Muscle of leg (tissue), 11 donors: ENCODE measurements around the gene NRDE2. TPM values are rescaled to one million over a fixed set of nuclear protein-coding genes. Genes with fewer than 3 reads are reported as not detected.
A peak's percentile ranks its signal among the peaks of the same experiment; 100 is the strongest.

Experiments
- DNase-seq: peaks from one replicate; pipeline ENCODE4 v3.0.0; 2013
- H3K27ac ChIP-seq: one replicate; pipeline ENCODE4 v1.5.1; 2013; ENCODE audit warnings: mild to moderate bottlenecking, low read length, control low read depth
- H3K27me3 ChIP-seq: one replicate; pipeline ENCODE4 v1.6.1; 2013; ENCODE audit warnings: low read length; ENCODE audit not compliant: control insufficient read depth, insufficient read depth
- H3K36me3 ChIP-seq: one replicate; pipeline ENCODE4 v1.6.1; 2013; ENCODE audit warnings: low read length; ENCODE audit not compliant: control insufficient read depth, insufficient read depth
- H3K4me1 ChIP-seq: one replicate; pipeline ENCODE4 v1.6.1; 2013; ENCODE audit warnings: low read length; ENCODE audit not compliant: control insufficient read depth, insufficient read depth
- H3K4me3 ChIP-seq: one replicate; pipeline ENCODE4 v1.5.1; 2013; ENCODE audit warnings: low read length, control low read depth
- H3K9me3 ChIP-seq: replicated peaks from 2 replicates; pipeline ENCODE4 v1.6.1; 2013; ENCODE audit warnings: low read depth, low read length; ENCODE audit not compliant: control insufficient read depth
- WGBS: methylation state at CpG from one replicate; pipeline ENCODE4 v1.1.5; 2013; ENCODE audit warnings: missing lambda C conversion rate; ENCODE audit not compliant: insufficient coverage; 5-methylcytosine and 5-hydroxymethylcytosine counted together
- polyA plus RNA-seq, 8 donors: library from polyadenylated mRNA; unstranded; fragments of 120-200 nt; gene quantifications; one replicate each; pipeline versions ENCODE4 v1.2.1 to v1.2.3, GENCODE V29; 2013; ENCODE audit warnings: inconsistent platforms in 1 of 8, low replicate concordance in 1 of 8; ENCODE audit not compliant: insufficient read length in 8 of 8, insufficient read depth in 1 of 8
- total RNA-seq: library from RNA; stranded (reverse); fragments of 120-200 nt; gene quantifications from one replicate; pipeline ENCODE4 v1.2.4, GENCODE V29; 2013

NRDE2 gene
- total and polyA plus RNA-seq, 9 donors = 7.5 to 10.9 (median 8.8) TPM

- Histone ChIP-seq H3K27ac (no peak overlapping the region), H3K9me3 (no peaks in the 10 kb centered on the region), H3K27me3 (no peaks in the 10 kb centered on the region), H3K36me3 (peaks cover 60% of the 10 kb centered on the region), H3K4me1 (peaks cover 19% of the 10 kb centered on the region), H3K4me3 (no peak overlapping the region)
- 68% methylated on average over 13 of the region's 14 CpGs for WGBS
- no peak for DNase-seq
Measured at GRCh38 chr14:90287791-90288190, 44.0 kb downstream of the NRDE2 start.

- Histone ChIP-seq H3K9me3 (no peaks in the 10 kb centered on the region), H3K36me3 (peaks cover 70% of the 10 kb centered on the region), H3K4me3 (no peak overlapping the region), H3K27me3 (no peaks in the 10 kb centered on the region), H3K27ac (no peak overlapping the region), H3K4me1 (no peaks in the 10 kb centered on the region)
- DNase-seq = no peak
Measured at GRCh38 chr14:90281756-90282155, 50.0 kb downstream of the NRDE2 start.

GRCh38 chr14:90281261-90281660 is 50.5 kb downstream of the NRDE2 start:
- no peak overlapping the region for H3K27ac ChIP-seq
- 81% methylated on average over 5 of the region's 8 CpGs for WGBS
- peaks cover 71% of the 10 kb centered on the region for H3K36me3 ChIP-seq
- no peaks in the 10 kb centered on the region for H3K27me3 ChIP-seq
- H3K9me3 ChIP-seq = no peaks in the 10 kb centered on the region
- H3K4me1 ChIP-seq = no peaks in the 10 kb centered on the region
- no peak for DNase-seq
- no peak overlapping the region for H3K4me3 ChIP-seq

DNA sequence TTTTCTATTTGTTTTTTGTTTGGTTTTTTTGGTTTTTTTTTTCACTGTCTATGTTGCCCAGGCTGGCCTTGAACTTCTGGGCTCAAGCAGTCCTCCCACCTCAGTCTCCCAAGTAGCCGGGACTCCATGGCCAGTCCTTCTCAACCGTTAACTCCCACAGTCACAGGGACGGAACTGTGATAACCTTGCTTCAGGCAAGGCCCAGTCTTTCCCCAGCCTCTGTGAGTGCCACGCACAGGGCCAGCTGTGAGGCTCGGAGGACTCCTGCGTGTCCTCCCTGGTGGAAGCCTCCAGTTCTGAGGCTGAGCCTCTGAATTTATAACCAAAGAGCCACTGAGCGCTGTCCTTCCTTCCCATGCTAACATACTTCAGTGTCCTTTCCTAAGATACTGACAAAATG is 51.6 kb downstream of the NRDE2 start:
- no peaks in the 10 kb centered on the region for H3K4me1 ChIP-seq
- H3K27me3 ChIP-seq = no peaks in the 10 kb centered on the region
- no peaks in the 10 kb centered on the region for H3K9me3 ChIP-seq
- 93% methylated on average over 7 of the region's 7 CpGs for WGBS
- H3K27ac ChIP-seq = no peak overlapping the region
- peaks cover 68% of the 10 kb centered on the region for H3K36me3 ChIP-seq
- DNase-seq = no peak
- no peak overlapping the region for H3K4me3 ChIP-seq

- 87% methylated on average over 31 of the region's 35 CpGs for WGBS
- Histone ChIP-seq H3K36me3 (peaks cover 77% of the 10 kb centered on the region), H3K27me3 (no peaks in the 10 kb centered on the region), H3K27ac (no peak overlapping the region), H3K4me3 (no peak overlapping the region), H3K9me3 (no peaks in the 10 kb centered on the region), H3K4me1 (no peaks in the 10 kb centered on the region)
- no peak for DNase-seq
Measured at GRCh38 chr14:90278199-90279175, 53.3 kb downstream of the NRDE2 start.

DNA sequence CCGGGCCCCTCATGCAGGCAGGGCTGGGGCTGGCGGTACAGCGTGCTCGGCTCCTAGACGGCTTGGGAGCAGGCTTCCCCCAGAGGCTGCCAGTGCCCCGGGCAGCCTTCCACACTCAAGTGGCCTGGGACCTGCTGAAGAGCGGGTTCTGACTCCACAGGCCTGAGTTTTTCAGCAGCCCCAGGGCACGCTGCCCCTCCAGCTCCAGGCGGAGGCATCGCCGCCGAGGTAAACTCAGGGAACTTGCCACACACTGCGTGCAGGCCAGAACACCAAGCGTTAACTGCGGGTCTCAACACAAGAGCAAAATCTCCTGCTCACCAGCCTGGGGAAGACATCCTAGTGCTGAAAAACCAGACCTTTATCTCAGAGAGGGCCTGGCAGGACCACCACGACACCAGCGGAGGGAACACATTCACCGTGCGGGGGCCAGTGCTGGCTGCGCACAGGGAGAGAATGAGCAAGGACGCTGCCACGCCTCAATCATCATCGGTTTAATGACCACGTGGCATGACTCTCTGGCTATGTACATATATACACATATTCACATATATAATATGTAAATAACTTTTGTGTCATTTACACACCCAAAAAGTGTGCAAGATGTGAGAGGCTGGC is 54.1 kb downstream of the NRDE2 start:
- no peak for DNase-seq
- Histone ChIP-seq H3K9me3 (no peaks in the 10 kb centered on the region), H3K4me1 (no peaks in the 10 kb centered on the region), H3K36me3 (peaks cover 78% of the 10 kb centered on the region), H3K27ac (no peak overlapping the region), H3K27me3 (no peaks in the 10 kb centered on the region), H3K4me3 (no peak overlapping the region)
- WGBS = 86% methylated on average over 20 of the region's 24 CpGs

- no peak overlapping the region for H3K4me3 ChIP-seq
- 65% methylated on average over 13 of the region's 18 CpGs for WGBS
- peaks cover 84% of the 10 kb centered on the region for H3K36me3 ChIP-seq
- no peaks in the 10 kb centered on the region for H3K9me3 ChIP-seq
- H3K27me3 ChIP-seq = no peaks in the 10 kb centered on the region
- no peaks in the 10 kb centered on the region for H3K4me1 ChIP-seq
- H3K27ac ChIP-seq = no peak overlapping the region
- DNase-seq = no peak
Measured at GRCh38 chr14:90276646-90277367, 54.9 kb downstream of the NRDE2 start.

DNA sequence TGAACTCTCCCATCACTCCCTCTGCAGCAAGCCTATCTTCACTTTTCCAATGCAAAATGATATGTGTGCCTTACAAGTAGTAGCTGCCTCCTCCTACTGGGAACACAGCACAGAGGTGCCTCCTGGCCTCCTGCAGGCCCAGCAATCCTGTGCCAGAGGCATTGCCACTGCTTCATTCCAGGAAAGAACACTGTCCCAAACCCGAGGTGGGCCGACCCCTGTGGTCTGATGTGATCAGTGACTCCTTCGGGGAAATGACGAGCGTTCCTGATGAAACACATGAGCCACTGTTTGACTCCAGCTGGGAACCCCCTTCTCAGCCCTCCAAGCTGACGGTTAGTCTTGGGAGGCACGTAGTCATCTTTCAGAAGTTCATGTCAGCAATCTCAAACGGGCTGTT is 55.9 kb downstream of the NRDE2 start:
- H3K36me3 ChIP-seq = peaks cover 83% of the 10 kb centered on the region
- no peaks in the 10 kb centered on the region for H3K9me3 ChIP-seq
- 87% methylated on average over 6 of the region's 8 CpGs for WGBS
- H3K4me3 ChIP-seq = no peak overlapping the region
- H3K27me3 ChIP-seq = no peaks in the 10 kb centered on the region
- H3K4me1 ChIP-seq = no peaks in the 10 kb centered on the region
- H3K27ac ChIP-seq = no peak overlapping the region
- DNase-seq = no peak

GRCh38 chr14:90275458-90275814 is 56.3 kb downstream of the NRDE2 start:
- 84% methylated on average over 4 of the region's 9 CpGs for WGBS
- peak overlapping the region; percentile 0 for H3K27ac ChIP-seq

DNA sequence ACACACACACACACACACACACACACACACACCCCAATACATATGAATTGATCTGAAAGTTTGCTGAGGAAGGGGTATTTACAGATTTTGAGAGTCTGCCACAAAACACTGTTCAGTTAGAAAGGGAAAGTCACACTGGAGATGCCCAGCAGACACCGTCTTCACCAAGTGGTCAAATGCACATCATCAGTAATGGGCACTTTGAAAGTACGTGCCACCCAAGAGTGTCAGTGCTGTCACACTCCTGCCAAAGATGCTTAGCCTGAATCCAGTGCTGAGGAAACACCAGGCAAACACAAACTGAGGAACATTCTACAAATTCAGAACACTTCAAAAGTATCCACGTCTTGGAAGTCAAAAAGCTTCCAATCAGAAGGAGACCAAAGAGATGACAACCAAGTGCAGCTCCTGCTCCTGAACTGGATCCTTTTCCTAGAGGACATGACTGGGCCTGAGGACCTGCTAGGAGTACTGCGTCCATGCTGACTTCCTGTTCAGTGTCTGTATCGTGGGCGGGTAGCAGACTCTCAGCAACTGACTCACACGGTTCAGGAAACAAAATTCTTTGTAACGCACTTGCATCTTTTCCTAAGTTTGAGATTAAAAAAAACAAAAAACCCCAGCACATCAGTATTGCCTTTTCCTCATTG is 56.8 kb downstream of the NRDE2 start:
- DNase-seq = no peak
- Histone ChIP-seq H3K27ac (peak overlapping the region; percentile 0), H3K4me1 (no peaks in the 10 kb centered on the region), H3K36me3 (peaks cover 82% of the 10 kb centered on the region), H3K27me3 (no peaks in the 10 kb centered on the region), H3K4me3 (no peak overlapping the region), H3K9me3 (no peaks in the 10 kb centered on the region)
- 69% methylated on average over 8 of the region's 8 CpGs for WGBS

More at GRCh38 chr14:90275458-90275814, 56.3 kb downstream of the NRDE2 start:
- H3K4me3 ChIP-seq = no peak overlapping the region
- DNase-seq = no peak
- no peaks in the 10 kb centered on the region for H3K4me1 ChIP-seq
- no peaks in the 10 kb centered on the region for H3K9me3 ChIP-seq
- peaks cover 83% of the 10 kb centered on the region for H3K36me3 ChIP-seq
- no peaks in the 10 kb centered on the region for H3K27me3 ChIP-seq
